ENCODE measurements around the gene DES.

Gene DES

DNA sequence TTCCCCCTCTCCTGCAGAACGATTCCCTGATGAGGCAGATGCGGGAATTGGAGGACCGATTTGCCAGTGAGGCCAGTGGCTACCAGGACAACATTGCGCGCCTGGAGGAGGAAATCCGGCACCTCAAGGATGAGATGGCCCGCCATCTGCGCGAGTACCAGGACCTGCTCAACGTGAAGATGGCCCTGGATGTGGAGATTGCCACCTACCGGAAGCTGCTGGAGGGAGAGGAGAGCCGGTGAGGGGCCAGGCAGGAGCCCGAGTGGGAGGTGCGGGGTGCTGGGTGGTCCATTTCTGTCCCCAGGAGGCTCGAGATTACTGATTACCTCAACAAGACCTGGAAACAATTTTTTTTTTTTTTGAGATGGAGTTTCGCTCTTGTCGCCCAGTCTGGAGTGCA is 3.1 kb downstream of the DES start:
- Histone ChIP-seq H3K9me3 (ENCODE audit: control insufficient read depth, insufficient read depth, low read length) (no peaks in the 10 kb centered on the region), H3K4me1 (ENCODE audit: insufficient read depth, low read length) (peaks cover 18% of the 10 kb centered on the region), H3K9ac (ENCODE audit: low read depth, low read length) (no peak overlapping the region), H3K36me3 (ENCODE audit: insufficient read depth, low read length) (no peaks in the 10 kb centered on the region)

DNA sequence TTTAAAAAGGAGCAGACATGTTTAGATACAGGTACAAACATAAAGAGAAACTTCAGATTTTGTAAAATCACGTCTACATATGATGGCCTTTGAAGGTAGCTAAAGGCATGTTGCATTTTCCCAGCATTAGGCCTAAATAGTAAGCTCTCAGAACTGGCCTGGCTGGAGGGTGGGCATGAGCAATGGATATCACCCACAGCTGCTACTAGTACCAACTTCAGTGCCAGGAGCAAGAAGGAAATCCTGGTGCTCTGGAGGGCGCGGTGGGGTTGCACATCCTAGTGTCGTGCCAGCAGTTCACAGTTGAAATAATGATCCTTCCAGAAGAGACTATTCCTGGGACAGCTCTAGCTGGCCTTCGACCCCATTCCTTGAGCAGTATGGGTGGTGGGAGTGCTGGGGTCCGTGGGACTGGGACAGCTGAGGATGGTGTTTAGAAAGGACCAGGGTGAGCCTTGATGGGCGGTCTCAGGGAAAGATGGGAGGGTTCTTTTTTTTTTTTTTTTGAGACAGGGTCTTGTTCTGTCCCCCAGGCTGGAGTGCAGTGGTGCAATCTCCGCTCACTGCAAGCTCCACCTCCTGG is 4.9 kb downstream of the DES start:
- no peaks in the 10 kb centered on the region for H3K9me3 ChIP-seq (ENCODE audit: control insufficient read depth, insufficient read depth, low read length)
- H3K36me3 ChIP-seq (ENCODE audit: insufficient read depth, low read length) = no peaks in the 10 kb centered on the region
- no peak overlapping the region for H3K9ac ChIP-seq (ENCODE audit: low read depth, low read length)
- H3K4me1 ChIP-seq (ENCODE audit: insufficient read depth, low read length) = peaks cover 8% of the 10 kb centered on the region

- Histone ChIP-seq H3K9me3 (ENCODE audit: control insufficient read depth, insufficient read depth, low read length) (no peaks in the 10 kb centered on the region), H3K4me1 (ENCODE audit: insufficient read depth, low read length) (peaks cover 8% of the 10 kb centered on the region), H3K36me3 (ENCODE audit: insufficient read depth, low read length) (no peaks in the 10 kb centered on the region), H3K9ac (ENCODE audit: low read depth, low read length) (no peak overlapping the region)
Measured at GRCh38 chr2:219423652-219424377, 5.6 kb downstream of the DES start.

DNA sequence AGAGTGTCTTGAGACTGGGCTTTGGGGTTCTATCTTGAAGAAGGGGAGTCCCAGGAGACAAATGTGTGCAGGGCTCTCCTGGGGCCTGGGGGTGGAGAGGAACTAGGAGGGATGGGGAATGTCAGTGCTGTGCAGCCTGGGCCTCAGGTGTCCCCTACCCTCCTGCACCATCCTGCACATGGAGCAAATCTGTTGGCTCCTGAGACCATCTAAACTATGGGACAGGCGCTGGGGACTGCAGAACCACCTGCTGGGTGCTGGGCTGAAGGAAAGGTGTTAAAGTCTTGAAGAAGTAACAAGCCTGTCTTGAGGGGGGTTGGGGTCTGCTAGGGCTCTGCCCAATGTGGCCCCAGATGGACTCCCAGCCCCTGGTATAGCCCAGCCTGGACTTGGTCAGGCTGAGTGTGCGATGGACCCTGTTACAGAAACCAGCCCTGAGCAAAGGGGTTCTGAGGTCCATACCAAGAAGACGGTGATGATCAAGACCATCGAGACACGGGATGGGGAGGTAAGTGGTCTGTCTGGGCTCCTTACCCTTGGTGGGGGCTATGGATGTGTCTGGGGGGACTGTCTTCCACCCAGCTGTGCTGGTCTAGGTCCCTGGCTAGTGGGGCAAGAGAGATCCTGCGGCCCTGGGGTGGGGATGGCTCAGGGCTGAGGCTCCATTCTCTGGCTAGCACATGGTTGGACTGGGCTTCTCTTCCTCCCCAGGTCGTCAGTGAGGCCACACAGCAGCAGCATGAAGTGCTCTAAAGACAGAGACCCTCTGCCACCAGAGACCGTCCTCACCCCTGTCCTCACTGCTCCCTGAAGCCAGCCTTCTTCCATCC is 7.3 kb downstream of the DES start:
- H3K9ac ChIP-seq (ENCODE audit: low read depth, low read length) = no peak overlapping the region
- peaks cover 4% of the 10 kb centered on the region; the same call in 1 of the 2 replicates for H3K4me1 ChIP-seq (ENCODE audit: insufficient read depth, low read length)
- H3K36me3 ChIP-seq (ENCODE audit: insufficient read depth, low read length) = no peaks in the 10 kb centered on the region
- no peaks in the 10 kb centered on the region for H3K9me3 ChIP-seq (ENCODE audit: control insufficient read depth, insufficient read depth, low read length)

GRCh38 chr2:219426068-219426443 is 7.9 kb downstream of the DES start:
- Histone ChIP-seq H3K4me1 (ENCODE audit: insufficient read depth, low read length) (peaks cover 4% of the 10 kb centered on the region; the same call in 1 of the 2 replicates), H3K36me3 (ENCODE audit: insufficient read depth, low read length) (no peaks in the 10 kb centered on the region), H3K9ac (ENCODE audit: low read depth, low read length) (no peak overlapping the region), H3K9me3 (ENCODE audit: control insufficient read depth, insufficient read depth, low read length) (no peaks in the 10 kb centered on the region)

GRCh38 chr2:219426534-219427136 is 8.5 kb downstream of the DES start:
- H3K9me3 ChIP-seq (ENCODE audit: control insufficient read depth, insufficient read depth, low read length) = no peaks in the 10 kb centered on the region
- peaks cover 4% of the 10 kb centered on the region; the same call in 1 of the 2 replicates for H3K4me1 ChIP-seq (ENCODE audit: insufficient read depth, low read length)
- no peak overlapping the region for H3K9ac ChIP-seq (ENCODE audit: low read depth, low read length)
- no peaks in the 10 kb centered on the region for H3K36me3 ChIP-seq (ENCODE audit: insufficient read depth, low read length)

GRCh38 chr2:219428469-219428868 is 10.3 kb downstream of the DES start:
- Histone ChIP-seq H3K36me3 (ENCODE audit: insufficient read depth, low read length) (no peaks in the 10 kb centered on the region), H3K4me1 (ENCODE audit: insufficient read depth, low read length) (peaks cover 4% of the 10 kb centered on the region; the same call in 1 of the 2 replicates), H3K9ac (ENCODE audit: low read depth, low read length) (no peak overlapping the region)

DNA sequence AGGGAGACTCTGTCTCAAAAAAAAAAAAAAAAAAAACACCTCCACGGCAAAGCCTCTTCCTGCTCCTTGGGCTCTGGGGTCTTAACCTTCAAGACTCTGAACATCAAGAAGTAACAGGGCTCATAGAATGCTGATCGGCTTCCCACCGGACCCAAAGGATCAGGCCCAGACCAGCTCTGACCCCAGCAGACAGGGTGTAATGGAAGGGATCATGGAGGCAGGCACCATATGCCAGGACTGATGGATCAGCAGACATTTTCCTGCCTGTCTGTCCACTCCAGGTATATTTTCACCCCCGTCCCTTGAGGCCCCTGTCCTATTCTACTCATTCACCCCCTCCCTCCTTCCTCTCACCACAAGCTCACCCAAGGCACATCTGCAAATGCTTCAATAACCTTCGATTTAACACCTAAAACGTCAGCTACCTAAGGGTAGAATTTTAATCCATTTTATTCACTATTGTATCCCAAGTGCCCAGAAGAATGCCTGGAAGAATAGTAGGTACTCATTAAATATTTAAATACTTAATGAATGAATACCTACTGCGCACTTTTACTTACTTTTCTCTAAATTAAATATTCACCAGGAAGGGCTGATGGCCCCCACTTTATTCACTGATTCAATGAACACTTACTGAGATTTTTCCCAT is 11.9 kb downstream of the DES start:
- H3K9me3 ChIP-seq (ENCODE audit: control insufficient read depth, insufficient read depth, low read length) = no peaks in the 10 kb centered on the region
- H3K4me1 ChIP-seq (ENCODE audit: insufficient read depth, low read length) = peaks cover 7% of the 10 kb centered on the region; the same call in 1 of the 2 replicates
- H3K36me3 ChIP-seq (ENCODE audit: insufficient read depth, low read length) = no peaks in the 10 kb centered on the region
- H3K9ac ChIP-seq (ENCODE audit: low read depth, low read length) = no peak overlapping the region

More at GRCh38 chr2:219428469-219428868, 10.3 kb downstream of the DES start:
- no peaks in the 10 kb centered on the region for H3K9me3 ChIP-seq (ENCODE audit: control insufficient read depth, insufficient read depth, low read length)

DNA sequence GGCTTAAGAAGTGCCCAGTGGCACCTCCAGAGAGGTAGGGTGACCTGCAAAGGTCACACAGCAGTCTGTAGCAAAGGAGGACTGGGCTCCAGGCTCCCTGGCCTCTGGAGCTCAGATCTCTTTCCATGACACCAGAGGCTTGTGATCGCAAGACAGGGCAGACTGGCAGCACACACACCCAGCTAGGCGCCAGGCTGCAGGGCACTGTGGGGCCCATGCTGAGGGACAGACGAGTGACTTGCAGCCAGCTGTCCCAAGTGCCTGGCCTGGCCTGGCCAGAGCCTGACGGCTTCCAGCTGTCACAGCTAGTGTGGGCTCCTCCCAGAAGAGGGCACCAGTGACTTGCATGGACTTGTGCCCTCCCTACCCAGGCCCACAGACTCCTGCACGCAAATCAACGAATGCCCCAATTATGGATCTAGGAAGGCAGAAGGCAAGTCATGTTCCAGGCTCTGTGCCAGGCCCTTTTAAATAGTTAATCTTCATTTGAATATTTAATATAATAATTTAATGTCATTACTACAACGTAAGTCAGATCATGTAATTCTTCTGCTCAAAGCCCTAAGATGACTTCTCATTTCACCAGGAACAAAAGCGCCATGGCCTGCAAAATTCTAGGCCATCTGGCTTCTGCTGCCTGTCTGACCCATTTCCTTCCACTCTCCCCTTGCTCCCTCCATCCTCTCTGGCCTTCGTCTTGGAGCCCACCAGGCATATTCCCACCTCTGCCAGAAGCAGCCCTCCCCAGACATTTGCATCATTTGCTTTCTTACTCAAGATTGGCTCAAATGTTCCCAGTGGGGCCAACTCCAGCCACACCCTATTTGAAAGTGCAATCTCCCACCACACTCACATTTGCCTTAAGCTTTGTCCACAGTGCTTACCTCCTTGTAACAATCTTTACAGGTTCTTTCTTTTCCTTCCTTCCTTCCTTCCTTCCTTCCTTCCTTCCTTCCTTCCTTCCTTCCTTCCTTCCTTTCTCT is 12.7 kb downstream of the DES start:
- H3K9ac ChIP-seq (ENCODE audit: low read depth, low read length) = no peak overlapping the region
- H3K4me1 ChIP-seq (ENCODE audit: insufficient read depth, low read length) = peaks cover 7% of the 10 kb centered on the region; the same call in 1 of the 2 replicates
- no peaks in the 10 kb centered on the region for H3K36me3 ChIP-seq (ENCODE audit: insufficient read depth, low read length)
- H3K9me3 ChIP-seq (ENCODE audit: control insufficient read depth, insufficient read depth, low read length) = no peaks in the 10 kb centered on the region

- Histone ChIP-seq H3K9ac (ENCODE audit: low read depth, low read length) (peak overlapping the region; percentile 60), H3K36me3 (ENCODE audit: insufficient read depth, low read length) (no peaks in the 10 kb centered on the region), H3K9me3 (ENCODE audit: control insufficient read depth, insufficient read depth, low read length) (no peaks in the 10 kb centered on the region), H3K4me1 (ENCODE audit: insufficient read depth, low read length) (peaks cover 7% of the 10 kb centered on the region; the same call in 1 of the 2 replicates)
Measured at GRCh38 chr2:219433666-219434467, 15.7 kb downstream of the DES start.

- Histone ChIP-seq H3K36me3 (ENCODE audit: insufficient read depth, low read length) (no peaks in the 10 kb centered on the region), H3K9ac (ENCODE audit: low read depth, low read length) (peak overlapping the region; percentile 60), H3K4me1 (ENCODE audit: insufficient read depth, low read length) (peaks cover 3% of the 10 kb centered on the region; the same call in 1 of the 2 replicates), H3K9me3 (ENCODE audit: control insufficient read depth, insufficient read depth, low read length) (no peaks in the 10 kb centered on the region)
Measured at GRCh38 chr2:219434468-219434717, 16.2 kb downstream of the DES start.

DNA sequence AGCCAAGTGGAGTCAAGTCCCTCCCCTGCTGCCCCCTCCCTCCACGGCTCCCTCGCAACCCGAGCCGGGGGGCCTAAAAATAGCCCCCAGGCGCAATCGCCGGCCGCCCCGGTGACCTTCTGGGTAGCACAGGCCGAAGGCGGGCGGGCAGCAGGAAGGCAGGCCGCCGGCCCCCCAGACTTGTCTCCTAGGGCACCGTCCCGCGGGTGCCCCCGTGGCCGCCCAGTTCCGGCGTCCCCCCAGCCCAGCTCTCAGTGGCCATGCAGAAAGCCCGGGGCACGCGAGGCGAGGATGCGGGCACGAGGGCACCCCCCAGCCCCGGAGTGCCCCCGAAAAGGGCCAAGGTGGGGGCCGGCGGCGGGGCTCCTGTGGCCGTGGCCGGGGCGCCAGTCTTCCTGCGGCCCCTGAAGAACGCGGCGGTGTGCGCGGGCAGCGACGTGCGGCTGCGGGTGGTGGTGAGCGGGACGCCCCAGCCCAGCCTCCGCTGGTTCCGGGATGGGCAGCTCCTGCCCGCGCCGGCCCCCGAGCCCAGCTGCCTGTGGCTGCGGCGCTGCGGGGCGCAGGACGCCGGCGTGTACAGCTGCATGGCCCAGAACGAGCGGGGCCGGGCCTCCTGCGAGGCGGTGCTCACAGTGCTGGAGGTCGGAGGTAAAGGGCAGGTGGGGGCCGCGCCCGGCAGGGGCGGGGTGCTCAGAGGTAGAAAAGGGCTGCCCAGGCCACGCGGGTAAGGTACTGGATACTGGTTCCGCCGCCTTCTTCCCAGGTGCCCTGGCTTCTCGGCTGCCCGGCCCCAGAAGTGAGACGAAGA is 16.7 kb downstream of the DES start, which contains the start of gene SPEG:
SPEG (plus strand) TSS at position 126 of the 808 bp plus-strand sequence; CDS start at position 261, 135 bp downstream.
- Histone ChIP-seq H3K4me1 (ENCODE audit: insufficient read depth, low read length) (peaks cover 3% of the 10 kb centered on the region; the same call in 1 of the 2 replicates), H3K36me3 (ENCODE audit: insufficient read depth, low read length) (no peaks in the 10 kb centered on the region), H3K9me3 (ENCODE audit: control insufficient read depth, insufficient read depth, low read length) (no peaks in the 10 kb centered on the region), H3K9ac (ENCODE audit: low read depth, low read length) (peak within 1 kb of the TSS; percentile 60)

All from ES-I3 (cell line).